ENCODE results near the gene NDUFB4. TPM values are rescaled to one million over a fixed set of nuclear protein-coding genes. Genes with fewer than 3 reads are reported as not detected.

NDUFB4 gene
- total RNA-seq (100 to 1,000 TPM; 283 to 596 (median 505) TPM), polyA plus RNA-seq (100 to 1,000 TPM; 477 to 899 TPM)
- long read RNA-seq, donor 1, transcript NDUFB4-204 (3 exons, 558 nt) = minor isoform, 5 of 316 reads
- long read RNA-seq, donor 1, transcript NDUFB4-201 (3 exons, 671 nt) = major isoform, 277 of 316 reads
- long read RNA-seq, donor 1, transcript NDUFB4-206 (2 exons, 425 nt) = minor isoform, 13 of 316 reads
- long read RNA-seq, donor 1, partial matches to known transcripts = 10 of 316 reads
- long read RNA-seq, donor 1, other reads (novel, unspliced or antisense) = 11 of 316 reads
- long read RNA-seq, donor 2, transcript NDUFB4-201 (3 exons, 671 nt) = major isoform, 116 of 126 reads
- long read RNA-seq, donor 2, partial matches to known transcripts = 0 of 126 reads
- long read RNA-seq, donor 2, other reads (novel, unspliced or antisense) = 2 of 126 reads
- long read RNA-seq, donor 3, transcript NDUFB4-206 (2 exons, 425 nt) = minor isoform, 6 of 157 reads
- long read RNA-seq, donor 3, transcript NDUFB4-201 (3 exons, 671 nt) = major isoform, 147 of 157 reads
- long read RNA-seq, donor 3, partial matches to known transcripts = 2 of 157 reads
- long read RNA-seq, donor 3, other reads (novel, unspliced or antisense) = 2 of 157 reads

- intact Hi-C loops (cut with DNase I) = loop anchor here in 8 of 10 donors (1.0 to 10.0 kb wide), 3 partner anchors 146 to 149 kb away; partner anchors contain the start of genes GTF2E1 (in 8 of the 8) and RABL3 (in 8 of the 8)
- ATAC-seq = peak; percentile 99
- 0 to 1% (median 0%) methylated on average over 41 to 53 of the region's 53 CpGs for WGBS, 4 donors
- DNase-seq = peak; percentile 97 to 99 (median 99)
- Histone ChIP-seq H3K36me3 (peaks cover 0 to 35% (median 26%) of the 10 kb centered on the region in 9 donors), H3K27ac (peak within 1 kb of the TSS; percentile 83 to 98 (median 94)), H3K4me3 (peak within 1 kb of the TSS; percentile 61 to 94 (median 76)), H3K4me1 (peaks cover 11 to 47% (median 34%) of the 10 kb centered on the region in 12 donors), H3K9me3 (no peaks in the 10 kb centered on the region), H3K27me3 (no peaks in the 10 kb centered on the region)
- TF ChIP-seq CTCF (IDR thresholded peaks at IDR 0.05) (no peak), POLR2A (IDR thresholded peaks at IDR 0.05) (peak; percentile 26 to 74)
These were observed at the start of gene NDUFB4 for GRCh38 chr3:120596116-120596852. TSS of gene NDUFB4 (plus strand) at chr3:120596336. CDS start at chr3:120596360, 24 bp downstream.

- no peaks in the 10 kb centered on the region for H3K36me3 ChIP-seq
- H3K4me3 ChIP-seq = no peak overlapping the region
- TF ChIP-seq POLR2A (IDR thresholded peaks at IDR 0.05) (no peak), CTCF (IDR thresholded peaks at IDR 0.05) (no peak)
- no peaks in the 10 kb centered on the region for H3K27me3 ChIP-seq
- ATAC-seq (peak in 2 of 4 donors; percentile 19 to 27), DNase-seq (no peak)
- H3K27ac ChIP-seq = peak overlapping the region in 3 of 12 donors; percentile 22 to 43 (median 30)
- 11 to 44% (median 20%) methylated on average over 1 of the region's 1 CpG for WGBS, 4 donors
- intact Hi-C loops (cut with DNase I) = loop anchor here in 5 of 10 donors (5.0 to 10.0 kb wide), 6 partner anchors 78 to 656 kb away; partner anchors contain the start of genes FSTL1 (in 1 of the 5), GSK3B (in 1 of the 5) and LRRC58 (in 1 of the 5)
- H3K9me3 ChIP-seq = no peaks in the 10 kb centered on the region
- H3K4me1 ChIP-seq = peaks cover 0 to 52% (median 21%) of the 10 kb centered on the region in 12 donors
These were observed 45.6 kb upstream of the NDUFB4 start for GRCh38 chr3:120550546-120550945.

- peak overlapping the region in 9 of 12 donors; percentile 5 to 93 (median 39) for H3K27ac ChIP-seq
- no peak for TF ChIP-seq CTCF (IDR thresholded peaks at IDR 0.05)
- no peak for TF ChIP-seq POLR2A (IDR thresholded peaks at IDR 0.05)
- H3K4me3 ChIP-seq = no peak overlapping the region
- H3K36me3 ChIP-seq = no peaks in the 10 kb centered on the region
- peaks cover 0 to 70% (median 40%) of the 10 kb centered on the region in 12 donors for H3K4me1 ChIP-seq
- peak in 3 of 4 donors; percentile 1 to 42 (median 3) for ATAC-seq
- intact Hi-C loops (cut with DNase I) = loop anchor here in 5 of 10 donors (5.0 to 10.0 kb wide), 6 partner anchors 80 to 658 kb away; partner anchors contain the start of genes FSTL1 (in 1 of the 5), GSK3B (in 1 of the 5) and LRRC58 (in 1 of the 5)
- H3K27me3 ChIP-seq = no peaks in the 10 kb centered on the region
- no peaks in the 10 kb centered on the region for H3K9me3 ChIP-seq
- WGBS, 4 donors = 46 to 55% (median 48%) methylated on average over 5 of the region's 5 CpGs
- DNase-seq = peak in 4 of 5 donors; percentile 18 to 68 (median 46)
These were observed 43.7 kb upstream of the NDUFB4 start for GRCh38 chr3:120552184-120553172.
